Measurements from ENCODE around the gene EBP. TPM values are rescaled to one million over a fixed set of nuclear protein-coding genes. Genes with fewer than 3 reads are reported as not detected.
A peak's percentile ranks its signal among the peaks of the same experiment; 100 is the strongest.

Gene EBP
- total and polyA plus RNA-seq, 2 of the 8 experiments (the other 6 are each of a cell fraction or from before 2014, with no cell fraction given): 143 to 286 TPM

DNA sequence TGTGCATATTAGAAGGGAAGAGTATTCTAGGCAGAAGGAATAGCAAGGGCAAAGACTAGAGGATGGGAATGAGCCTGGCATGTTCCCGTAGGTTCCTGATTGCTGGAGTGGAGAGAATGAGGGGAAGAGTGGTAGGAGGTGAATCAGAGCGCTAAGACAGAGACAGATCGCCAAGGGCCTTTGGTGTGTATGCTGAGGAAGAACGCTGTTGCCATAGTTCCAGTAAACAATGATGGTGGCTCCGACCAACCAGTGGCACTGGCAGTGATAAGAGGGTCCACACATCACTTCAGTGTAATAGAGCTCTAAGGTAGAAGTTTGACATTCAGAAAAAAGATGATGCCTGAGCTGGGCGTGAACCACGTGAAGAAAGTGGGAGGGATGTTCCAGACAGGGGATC, 18.9 kb downstream of the EBP start:
- Histone ChIP-seq H4K8ac (ENCODE audit: extremely low read depth, insufficient read depth, low read length) (no peak overlapping the region), H2BK5ac (ENCODE audit: low read depth, low read length) (no peak overlapping the region), H3K9me3 (ENCODE audit: insufficient read depth in 2 of 2, low read depth in 1 of 2, low read length in 1 of 2) (no peaks in the 10 kb centered on the region), H3K14ac (ENCODE audit: insufficient read length) (no peak overlapping the region), H2BK120ac (replicated peaks; ENCODE audit: low read depth, low read length) (no peak overlapping the region), H2BK12ac (ENCODE audit: low read depth, low read length) (no peak overlapping the region), H3K27me3 (replicated peaks in 1 of 4; ENCODE audit: control insufficient read depth in 3 of 4, extremely low read depth in 1 of 4, insufficient read depth in 3 of 4, low read length in 3 of 4) (no peaks in the 10 kb centered on the region), H4K5ac (ENCODE audit: insufficient read length, low read depth, low read length) (no peak overlapping the region), H2BK20ac (ENCODE audit: low read length) (no peak overlapping the region), H3K79me1 (ENCODE audit: low read depth, low read length) (0 out of 2 replicates have a peak, but pooled peaks cover 2% of the 10 kb centered on the region), H3K4me2 (ENCODE audit: insufficient read depth in 1 of 2, low read depth in 2 of 2, low read length in 2 of 2) (peak overlapping the region; percentile 50 to 61), H3K4ac (replicated peaks; ENCODE audit: insufficient read length, low read depth, low read length) (no peak overlapping the region), H3K23ac (ENCODE audit: insufficient read length) (no peak overlapping the region), H3K27ac (ENCODE audit: low read depth, low read length) (no peak overlapping the region), H3K79me2 (ENCODE audit: control insufficient read depth in 1 of 2, insufficient read depth in 2 of 2, low read length in 2 of 2) (0 out of 4 replicates have a peak, but pooled peaks cover 0 to 5% of the 10 kb centered on the region in 2 experiments), H4K20me1 (replicated peaks in 1 of 2; ENCODE audit: control insufficient read depth in 1 of 2, insufficient read depth in 2 of 2, low read length in 2 of 2) (no peaks in the 10 kb centered on the region), H4K91ac (replicated peaks; ENCODE audit: insufficient read length, low read length) (no peak overlapping the region), H3K56ac (replicated peaks; ENCODE audit: insufficient read length, low read depth, low read length) (no peak overlapping the region), H3K23me2 (ENCODE audit: low read depth, low read length) (no peaks in the 10 kb centered on the region), H3K18ac (ENCODE audit: extremely low read depth, low read length) (no peak overlapping the region), H2AFZ (ENCODE audit: low read length) (no peak overlapping the region), H2AK5ac (ENCODE audit: low read depth, low read length) (no peak overlapping the region), H3K36me3 (ENCODE audit: control insufficient read depth in 2 of 4, insufficient read depth in 4 of 4, low read length in 3 of 4) (peaks cover 0 to 3% (median 1%) of the 10 kb centered on the region in 4 experiments; a peak in 2 of 8 replicates), H3K4me3 (ENCODE audit: extremely low read depth in 1 of 4, insufficient read depth in 2 of 4, low read depth in 3 of 4, low read length in 4 of 4) (peak overlapping the region in 3 of 4 experiments; percentile 51 to 82 (median 53); a peak in 5 of 8 replicates), H3K4me1 (replicated peaks in 1 of 4; ENCODE audit: control insufficient read depth in 3 of 4, insufficient read depth in 4 of 4, low read length in 3 of 4) (no peaks in the 10 kb centered on the region), H3K9ac (replicated peaks in 1 of 4; ENCODE audit: extremely low read depth in 1 of 4, low read depth in 3 of 4, low read length in 3 of 4) (no peak overlapping the region), H2BK15ac (ENCODE audit: low read length) (no peak overlapping the region)
- FAIRE-seq (no peak), DNase-seq (ENCODE audit: low read depth in 1 of 2, low spot score in 2 of 2) (no peak)
- TF ChIP-seq SP4 (IDR thresholded peaks at IDR 0.05; ENCODE audit: low read length) (no peak), JUND (IDR thresholded peaks at IDR 0.05; ENCODE audit: low read length) (no peak), KDM1A (IDR thresholded peaks at IDR 0.05; ENCODE audit: borderline replicate concordance, low read length) (no peak), ZNF274 (IDR thresholded peaks at IDR 0.05; ENCODE audit: borderline replicate concordance, extremely low read depth, low read length) (no peak)
- ChIA-PET POLR2A (ENCODE audit: partially characterized antibody) (interaction anchor here (1.6 to 2.5 kb wide), 2 partner anchors 34 to 35 kb away, joined by 5 to 22 read pairs; partner anchors contain the start of gene RBM3), CTCF (ENCODE audit: partially characterized antibody) (no interaction called here)
- WGBS, 2 experiments (ENCODE audit: extremely low coverage in 1 of 2, insufficient coverage in 1 of 2, insufficient read length in 1 of 2, insufficient replicate concordance in 2 of 2, low coverage in 1 of 2, low lambda C conversion rate in 2 of 2, missing lambda C conversion rate in 1 of 2): 84% methylated on average over 7 of the region's 7 CpGs; no CpG with 5 or more reads in 1 of the 2 experiments
